WTC11 (cell line): ENCODE measurements around the gene PDCD1. TPM values are rescaled to one million over a fixed set of nuclear protein-coding genes. Genes with fewer than 3 reads are reported as not detected.

Experiments
- ATAC-seq: fragments of 200-7000 bp; cut with Tn5 transposase; 2 replicates; pipeline ENCODE4 v1.10.0; 2021; ENCODE audit warnings: mild to moderate bottlenecking, moderate library complexity
- CTCF ChIA-PET: fragments of 300-600 bp; sonication (Branson Sonifier 250); formaldehyde crosslinking; loops from one replicate; lab custom pipeline; 2021; ENCODE audit warnings: antibody characterized with exemption; lab: Charles Lee
- POLR2A ChIA-PET: fragments of 350-600 bp; sonication (Branson Sonifier 250); formaldehyde crosslinking; loops from one replicate; lab custom pipeline; 2021; ENCODE audit warnings: antibody characterized with exemption; lab: Charles Lee
- DNase-seq: peaks from one replicate; pipeline ENCODE4 v3.0.0; 2021; ENCODE audit warnings: low spot score
- H3K27ac Mint-ChIP-seq: 2 replicates; pipeline ENCODE4 v1.8.0; 2021; ENCODE audit warnings: mixed read lengths
- H3K27me3 Mint-ChIP-seq: 2 replicates; pipeline ENCODE4 v1.8.0; 2021; ENCODE audit warnings: low read depth, mild to moderate bottlenecking, moderate library complexity, mixed read lengths
- H3K36me3 Mint-ChIP-seq: 2 replicates; pipeline ENCODE4 v1.8.0; 2021; ENCODE audit warnings: mixed read lengths
- H3K4me1 Mint-ChIP-seq: 2 replicates; pipeline ENCODE4 v1.8.0; 2022; ENCODE audit warnings: mixed read lengths
- H3K4me3 Mint-ChIP-seq: 2 replicates; pipeline ENCODE4 v1.8.0; 2021; ENCODE audit warnings: mild to moderate bottlenecking, moderate library complexity, mixed read lengths
- H3K9me3 Mint-ChIP-seq: 2 replicates; pipeline ENCODE4 v1.8.0; 2021; ENCODE audit warnings: mixed read lengths
- ETV6 ChIP-seq: sonication (generic); formaldehyde crosslinking; IDR thresholded peaks from 2 replicates; pipeline ENCODE4 v1.8.1; 2022; ENCODE audit warnings: mild to moderate bottlenecking, missing genetic modification reagents
- GRHL2 ChIP-seq: fragments of 250-450 bp; sonication (Bioruptor Pico); IDR thresholded peaks from 2 replicates; pipeline ENCODE4 v1.8.0; 2022; ENCODE audit warnings: mild to moderate bottlenecking, moderate library complexity; ENCODE audit not compliant: insufficient replicate concordance, severe bottlenecking
- IRF2 ChIP-seq: sonication (generic); formaldehyde crosslinking; IDR thresholded peaks from 2 replicates; pipeline ENCODE4 v1.8.0; 2022; ENCODE audit warnings: low read depth, missing genetic modification reagents, borderline replicate concordance
- MXD4 ChIP-seq: fragments of 250-450 bp; sonication (Bioruptor Pico); IDR thresholded peaks from 2 replicates; pipeline ENCODE4 v1.8.0; 2021; ENCODE audit warnings: mild to moderate bottlenecking, moderate library complexity, borderline replicate concordance
- NFYB ChIP-seq: sonication (generic); formaldehyde crosslinking; conservative IDR thresholded peaks from 2 replicates; pipeline ENCODE4 v1.8.0; 2022; ENCODE audit warnings: low read depth, missing genetic modification reagents
- SMAD3 ChIP-seq: sonication (generic); formaldehyde crosslinking; IDR thresholded peaks from 2 replicates; pipeline ENCODE4 v1.8.0; 2022; ENCODE audit warnings: missing genetic modification reagents, mild to moderate bottlenecking, borderline replicate concordance
- TEAD1 ChIP-seq: sonication (generic); formaldehyde crosslinking; IDR thresholded peaks from 2 replicates; pipeline ENCODE4 v1.8.0; 2022; ENCODE audit warnings: mild to moderate bottlenecking, missing genetic modification reagents
- TP53 ChIP-seq: sonication (generic); formaldehyde crosslinking; IDR thresholded peaks from 2 replicates; pipeline ENCODE4 v1.8.1; 2023; ENCODE audit warnings: mild to moderate bottlenecking, missing genetic modification reagents
- ZNF423 ChIP-seq: fragments of 250-450 bp; sonication (Bioruptor Pico); IDR thresholded peaks from 2 replicates; pipeline ENCODE4 v2.1.2; 2022; ENCODE audit warnings: mild to moderate bottlenecking, moderate library complexity
- total RNA-seq: library from RNA; stranded (reverse); gene quantifications from 3 replicates; pipeline ENCODE4 v1.2.3, GENCODE V29; 2021
- TF ChIP-seq, protein P1 (sequence below): sonication (generic); formaldehyde crosslinking; IDR thresholded peaks from 2 replicates; pipeline ENCODE4 v1.8.1; 2023; ENCODE audit warnings: mild to moderate bottlenecking, missing genetic modification reagents, borderline replicate concordance
- TF ChIP-seq, protein P2 (sequence below): sonication (generic); formaldehyde crosslinking; IDR thresholded peaks from 2 replicates; pipeline ENCODE4 v1.8.1; 2022; ENCODE audit warnings: mild to moderate bottlenecking, missing genetic modification reagents, moderate library complexity, borderline replicate concordance
- TF ChIP-seq, protein P3 (sequence below): sonication (generic); formaldehyde crosslinking; IDR thresholded peaks from 2 replicates; pipeline ENCODE4 v1.8.1; 2023; ENCODE audit warnings: mild to moderate bottlenecking, missing genetic modification reagents
- TF ChIP-seq, protein P4 (sequence below): fragments of 250-450 bp; sonication (Bioruptor Pico); IDR thresholded peaks from 2 replicates; pipeline ENCODE4 v1.8.0; 2021; ENCODE audit warnings: mild to moderate bottlenecking
- TF ChIP-seq, protein P5 (sequence below): fragments of 250-450 bp; sonication (Bioruptor Pico); IDR thresholded peaks from 2 replicates; pipeline ENCODE4 v1.9.0; 2021; ENCODE audit warnings: moderate library complexity, mild to moderate bottlenecking, inconsistent platforms, borderline replicate concordance
- TF ChIP-seq, protein P6 (sequence below): sonication (generic); formaldehyde crosslinking; conservative IDR thresholded peaks from 2 replicates; pipeline ENCODE4 v1.8.1; 2023; ENCODE audit warnings: mild to moderate bottlenecking, low read depth, missing genetic modification reagents, moderate library complexity
- TF ChIP-seq, protein P7 (sequence below): sonication (generic); formaldehyde crosslinking; IDR thresholded peaks from 2 replicates; pipeline ENCODE4 v1.8.1; 2023; ENCODE audit warnings: mild to moderate bottlenecking, moderate library complexity, missing genetic modification reagents

The PDCD1 gene
- total RNA-seq, 1 experiment from 2014 or later, result 0.52 TPM

DNA sequence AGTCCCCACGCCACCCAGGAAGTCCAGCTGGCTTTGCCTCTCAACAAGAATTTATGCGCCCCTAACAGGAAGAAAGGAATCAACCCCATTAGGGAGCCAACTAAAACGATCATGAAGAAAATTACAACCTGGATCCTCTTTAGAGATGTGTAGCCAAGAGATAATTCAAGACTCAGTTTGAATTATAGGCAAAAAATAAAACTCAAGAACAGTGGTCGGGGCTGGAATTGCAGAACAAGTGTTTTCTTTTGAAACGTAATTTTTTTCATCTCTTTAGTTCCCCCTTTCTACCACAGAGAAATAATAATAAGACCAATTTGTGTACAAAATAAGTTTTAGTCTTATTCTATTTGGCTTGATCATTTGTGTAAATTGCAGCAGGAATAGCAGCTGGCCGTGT lies 22.4 kb downstream of the PDCD1 start:
- peaks cover 10% of the 10 kb centered on the region for H3K9me3 Mint-ChIP-seq
- peaks cover 3% of the 10 kb centered on the region; the same call in 1 of the 2 replicates for H3K27me3 Mint-ChIP-seq
- H3K36me3 Mint-ChIP-seq, result no peaks in the 10 kb centered on the region
- DNase-seq, result no peak
- H3K27ac Mint-ChIP-seq, result no peak overlapping the region
- ChIA-PET CTCF (interaction anchor here (1.0 kb wide), 1 partner anchor 72 kb away, joined by 3 read pairs; no protein-coding TSS in a partner anchor), POLR2A (no interaction called here)
- TF ChIP-seq, protein P1, sequence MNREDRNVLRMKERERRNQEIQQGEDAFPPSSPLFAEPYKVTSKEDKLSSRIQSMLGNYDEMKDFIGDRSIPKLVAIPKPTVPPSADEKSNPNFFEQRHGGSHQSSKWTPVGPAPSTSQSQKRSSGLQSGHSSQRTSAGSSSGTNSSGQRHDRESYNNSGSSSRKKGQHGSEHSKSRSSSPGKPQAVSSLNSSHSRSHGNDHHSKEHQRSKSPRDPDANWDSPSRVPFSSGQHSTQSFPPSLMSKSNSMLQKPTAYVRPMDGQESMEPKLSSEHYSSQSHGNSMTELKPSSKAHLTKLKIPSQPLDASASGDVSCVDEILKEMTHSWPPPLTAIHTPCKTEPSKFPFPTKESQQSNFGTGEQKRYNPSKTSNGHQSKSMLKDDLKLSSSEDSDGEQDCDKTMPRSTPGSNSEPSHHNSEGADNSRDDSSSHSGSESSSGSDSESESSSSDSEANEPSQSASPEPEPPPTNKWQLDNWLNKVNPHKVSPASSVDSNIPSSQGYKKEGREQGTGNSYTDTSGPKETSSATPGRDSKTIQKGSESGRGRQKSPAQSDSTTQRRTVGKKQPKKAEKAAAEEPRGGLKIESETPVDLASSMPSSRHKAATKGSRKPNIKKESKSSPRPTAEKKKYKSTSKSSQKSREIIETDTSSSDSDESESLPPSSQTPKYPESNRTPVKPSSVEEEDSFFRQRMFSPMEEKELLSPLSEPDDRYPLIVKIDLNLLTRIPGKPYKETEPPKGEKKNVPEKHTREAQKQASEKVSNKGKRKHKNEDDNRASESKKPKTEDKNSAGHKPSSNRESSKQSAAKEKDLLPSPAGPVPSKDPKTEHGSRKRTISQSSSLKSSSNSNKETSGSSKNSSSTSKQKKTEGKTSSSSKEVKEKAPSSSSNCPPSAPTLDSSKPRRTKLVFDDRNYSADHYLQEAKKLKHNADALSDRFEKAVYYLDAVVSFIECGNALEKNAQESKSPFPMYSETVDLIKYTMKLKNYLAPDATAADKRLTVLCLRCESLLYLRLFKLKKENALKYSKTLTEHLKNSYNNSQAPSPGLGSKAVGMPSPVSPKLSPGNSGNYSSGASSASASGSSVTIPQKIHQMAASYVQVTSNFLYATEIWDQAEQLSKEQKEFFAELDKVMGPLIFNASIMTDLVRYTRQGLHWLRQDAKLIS (CRISPR knock-in tag), result no peak
- TF ChIP-seq, protein P2, sequence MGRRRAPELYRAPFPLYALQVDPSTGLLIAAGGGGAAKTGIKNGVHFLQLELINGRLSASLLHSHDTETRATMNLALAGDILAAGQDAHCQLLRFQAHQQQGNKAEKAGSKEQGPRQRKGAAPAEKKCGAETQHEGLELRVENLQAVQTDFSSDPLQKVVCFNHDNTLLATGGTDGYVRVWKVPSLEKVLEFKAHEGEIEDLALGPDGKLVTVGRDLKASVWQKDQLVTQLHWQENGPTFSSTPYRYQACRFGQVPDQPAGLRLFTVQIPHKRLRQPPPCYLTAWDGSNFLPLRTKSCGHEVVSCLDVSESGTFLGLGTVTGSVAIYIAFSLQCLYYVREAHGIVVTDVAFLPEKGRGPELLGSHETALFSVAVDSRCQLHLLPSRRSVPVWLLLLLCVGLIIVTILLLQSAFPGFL (CRISPR knock-in tag), result no peak
- TF ChIP-seq TP53 (CRISPR knock-in tag) (no peak), SMAD3 (CRISPR knock-in tag) (no peak), IRF2 (no peak), ZNF423 (CRISPR knock-in tag) (no peak), MXD4 (CRISPR knock-in tag) (no peak), NFYB (CRISPR knock-in tag) (no peak), ETV6 (CRISPR knock-in tag) (no peak), TEAD1 (no peak), GRHL2 (no peak)
- TF ChIP-seq, protein P3, sequence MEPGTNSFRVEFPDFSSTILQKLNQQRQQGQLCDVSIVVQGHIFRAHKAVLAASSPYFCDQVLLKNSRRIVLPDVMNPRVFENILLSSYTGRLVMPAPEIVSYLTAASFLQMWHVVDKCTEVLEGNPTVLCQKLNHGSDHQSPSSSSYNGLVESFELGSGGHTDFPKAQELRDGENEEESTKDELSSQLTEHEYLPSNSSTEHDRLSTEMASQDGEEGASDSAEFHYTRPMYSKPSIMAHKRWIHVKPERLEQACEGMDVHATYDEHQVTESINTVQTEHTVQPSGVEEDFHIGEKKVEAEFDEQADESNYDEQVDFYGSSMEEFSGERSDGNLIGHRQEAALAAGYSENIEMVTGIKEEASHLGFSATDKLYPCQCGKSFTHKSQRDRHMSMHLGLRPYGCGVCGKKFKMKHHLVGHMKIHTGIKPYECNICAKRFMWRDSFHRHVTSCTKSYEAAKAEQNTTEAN (CRISPR knock-in tag), result no peak
- TF ChIP-seq, protein P4, sequence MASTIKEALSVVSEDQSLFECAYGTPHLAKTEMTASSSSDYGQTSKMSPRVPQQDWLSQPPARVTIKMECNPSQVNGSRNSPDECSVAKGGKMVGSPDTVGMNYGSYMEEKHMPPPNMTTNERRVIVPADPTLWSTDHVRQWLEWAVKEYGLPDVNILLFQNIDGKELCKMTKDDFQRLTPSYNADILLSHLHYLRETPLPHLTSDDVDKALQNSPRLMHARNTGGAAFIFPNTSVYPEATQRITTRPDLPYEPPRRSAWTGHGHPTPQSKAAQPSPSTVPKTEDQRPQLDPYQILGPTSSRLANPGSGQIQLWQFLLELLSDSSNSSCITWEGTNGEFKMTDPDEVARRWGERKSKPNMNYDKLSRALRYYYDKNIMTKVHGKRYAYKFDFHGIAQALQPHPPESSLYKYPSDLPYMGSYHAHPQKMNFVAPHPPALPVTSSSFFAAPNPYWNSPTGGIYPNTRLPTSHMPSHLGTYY (CRISPR knock-in tag), result no peak
- TF ChIP-seq, protein P5, sequence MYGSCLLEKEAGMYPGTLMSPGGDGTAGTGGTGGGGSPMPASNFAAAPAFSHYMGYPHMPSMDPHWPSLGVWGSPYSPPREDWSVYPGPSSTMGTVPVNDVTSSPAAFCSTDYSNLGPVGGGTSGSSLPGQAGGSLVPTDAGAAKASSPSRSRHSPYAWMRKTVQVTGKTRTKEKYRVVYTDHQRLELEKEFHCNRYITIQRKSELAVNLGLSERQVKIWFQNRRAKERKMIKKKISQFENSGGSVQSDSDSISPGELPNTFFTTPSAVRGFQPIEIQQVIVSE (CRISPR knock-in tag), result no peak
- TF ChIP-seq, protein P6, sequence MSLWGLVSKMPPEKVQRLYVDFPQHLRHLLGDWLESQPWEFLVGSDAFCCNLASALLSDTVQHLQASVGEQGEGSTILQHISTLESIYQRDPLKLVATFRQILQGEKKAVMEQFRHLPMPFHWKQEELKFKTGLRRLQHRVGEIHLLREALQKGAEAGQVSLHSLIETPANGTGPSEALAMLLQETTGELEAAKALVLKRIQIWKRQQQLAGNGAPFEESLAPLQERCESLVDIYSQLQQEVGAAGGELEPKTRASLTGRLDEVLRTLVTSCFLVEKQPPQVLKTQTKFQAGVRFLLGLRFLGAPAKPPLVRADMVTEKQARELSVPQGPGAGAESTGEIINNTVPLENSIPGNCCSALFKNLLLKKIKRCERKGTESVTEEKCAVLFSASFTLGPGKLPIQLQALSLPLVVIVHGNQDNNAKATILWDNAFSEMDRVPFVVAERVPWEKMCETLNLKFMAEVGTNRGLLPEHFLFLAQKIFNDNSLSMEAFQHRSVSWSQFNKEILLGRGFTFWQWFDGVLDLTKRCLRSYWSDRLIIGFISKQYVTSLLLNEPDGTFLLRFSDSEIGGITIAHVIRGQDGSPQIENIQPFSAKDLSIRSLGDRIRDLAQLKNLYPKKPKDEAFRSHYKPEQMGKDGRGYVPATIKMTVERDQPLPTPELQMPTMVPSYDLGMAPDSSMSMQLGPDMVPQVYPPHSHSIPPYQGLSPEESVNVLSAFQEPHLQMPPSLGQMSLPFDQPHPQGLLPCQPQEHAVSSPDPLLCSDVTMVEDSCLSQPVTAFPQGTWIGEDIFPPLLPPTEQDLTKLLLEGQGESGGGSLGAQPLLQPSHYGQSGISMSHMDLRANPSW (CRISPR knock-in tag), result no peak
- TF ChIP-seq, protein P7, sequence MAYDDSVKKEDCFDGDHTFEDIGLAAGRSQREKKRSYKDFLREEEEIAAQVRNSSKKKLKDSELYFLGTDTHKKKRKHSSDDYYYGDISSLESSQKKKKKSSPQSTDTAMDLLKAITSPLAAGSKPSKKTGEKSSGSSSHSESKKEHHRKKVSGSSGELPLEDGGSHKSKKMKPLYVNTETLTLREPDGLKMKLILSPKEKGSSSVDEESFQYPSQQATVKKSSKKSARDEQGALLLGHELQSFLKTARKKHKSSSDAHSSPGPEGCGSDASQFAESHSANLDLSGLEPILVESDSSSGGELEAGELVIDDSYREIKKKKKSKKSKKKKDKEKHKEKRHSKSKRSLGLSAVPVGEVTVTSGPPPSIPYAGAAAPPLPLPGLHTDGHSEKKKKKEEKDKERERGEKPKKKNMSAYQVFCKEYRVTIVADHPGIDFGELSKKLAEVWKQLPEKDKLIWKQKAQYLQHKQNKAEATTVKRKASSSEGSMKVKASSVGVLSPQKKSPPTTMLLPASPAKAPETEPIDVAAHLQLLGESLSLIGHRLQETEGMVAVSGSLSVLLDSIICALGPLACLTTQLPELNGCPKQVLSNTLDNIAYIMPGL (CRISPR knock-in tag), result no peak
- ATAC-seq, result no peak
- no peak overlapping the region for H3K4me3 Mint-ChIP-seq
- peaks cover 8% of the 10 kb centered on the region for H3K4me1 Mint-ChIP-seq
